Neuronal stem cell (in vitro differentiated cells): Measurements from ENCODE around the gene GABRG3.
"Not testable (repeated sequence)": the region's sequence is repeated elsewhere in the genome, so short reads cannot be mapped to it uniquely, and the experiment has no call there.

Source experiments
- DNase-seq: peaks from one replicate; pipeline ENCODE4 v3.0.0-alpha.2; 2013; ENCODE audit warnings: low spot score
- H2AFZ ChIP-seq: one replicate; pipeline ENCODE4 v1.6.1; 2013; ENCODE audit warnings: mild to moderate bottlenecking, low read length, inconsistent platforms
- H2AK5ac ChIP-seq: 2 replicates; pipeline ENCODE4 v1.6.1; 2013; ENCODE audit warnings: low read depth, mild to moderate bottlenecking, inconsistent platforms, low read length, moderate library complexity, mixed read lengths
- H2BK120ac ChIP-seq: 2 replicates; pipeline ENCODE4 v1.6.1; 2013; ENCODE audit warnings: low read depth, mild to moderate bottlenecking, inconsistent platforms, low read length, moderate library complexity, mixed read lengths
- H2BK12ac ChIP-seq: one replicate; pipeline ENCODE4 v1.6.1; 2013; ENCODE audit warnings: low read length, inconsistent platforms
- H2BK15ac ChIP-seq: 2 replicates; pipeline ENCODE4 v1.6.1; 2013; ENCODE audit warnings: mild to moderate bottlenecking, low read length, inconsistent platforms, mixed read lengths
- H2BK5ac ChIP-seq: one replicate; pipeline ENCODE4 v1.6.1; 2013; ENCODE audit warnings: inconsistent platforms, mild to moderate bottlenecking, low read length, moderate library complexity
- H3K14ac ChIP-seq: one replicate; pipeline ENCODE4 v1.6.1; 2013; ENCODE audit warnings: low read length, inconsistent platforms
- H3K18ac ChIP-seq: 2 replicates; pipeline ENCODE4 v1.6.1; 2013; ENCODE audit warnings: low read length, inconsistent platforms
- H3K23ac ChIP-seq: 2 replicates; pipeline ENCODE4 v1.6.1; 2013; ENCODE audit warnings: low read depth, mild to moderate bottlenecking, mixed read lengths, low read length, inconsistent platforms; ENCODE audit not compliant: poor library complexity
- H3K27ac ChIP-seq: replicated peaks from 3 replicates; pipeline ENCODE4 v1.5.1; 2013; ENCODE audit warnings: low read length, inconsistent platforms
- H3K27me3 ChIP-seq, 3 experiments: 2 replicates each; pipeline ENCODE4 v1.6.1; 2013; ENCODE audit warnings: low read length in 3 of 3, mild to moderate bottlenecking in 2 of 3, inconsistent platforms in 1 of 3, low read depth in 1 of 3, mixed read lengths in 1 of 3, moderate library complexity in 1 of 3; ENCODE audit not compliant: control insufficient read depth in 3 of 3, insufficient read depth in 3 of 3
- H3K36me3 ChIP-seq, 2 donors: replicated peaks in 1 of 2; 2 replicates each; pipeline ENCODE4 v1.6.1; 2013; ENCODE audit warnings: low read length in 2 of 2; ENCODE audit not compliant: control insufficient read depth in 2 of 2, insufficient read depth in 2 of 2
- H3K4ac ChIP-seq: 2 replicates; pipeline ENCODE4 v1.6.1; 2013; ENCODE audit warnings: inconsistent platforms, mild to moderate bottlenecking, low read length, moderate library complexity
- H3K4me1 ChIP-seq, 2 donors: 1 replicate in 1 of 2; 2 replicates in 1 of 2; pipeline ENCODE4 v1.6.1; 2013; ENCODE audit warnings: low read length in 2 of 2, low read depth in 1 of 2; ENCODE audit not compliant: control insufficient read depth in 2 of 2, insufficient read depth in 1 of 2
- H3K4me2 ChIP-seq: one replicate; pipeline ENCODE4 v1.6.1; 2013; ENCODE audit warnings: mild to moderate bottlenecking, low read length, inconsistent platforms; ENCODE audit not compliant: insufficient read depth, poor library complexity, severe bottlenecking
- H3K4me3 ChIP-seq, 2 donors: 2 replicates each; pipeline ENCODE4 v1.5.1; 2013; ENCODE audit warnings: low read length in 2 of 2, mild to moderate bottlenecking in 2 of 2, inconsistent platforms in 1 of 2, moderate library complexity in 1 of 2
- H3K79me1 ChIP-seq: one replicate; pipeline ENCODE4 v1.6.1; 2013; ENCODE audit warnings: low read depth, mild to moderate bottlenecking, inconsistent platforms, low read length, moderate library complexity
- H3K9ac ChIP-seq: one replicate; pipeline ENCODE4 v1.6.1; 2013; ENCODE audit warnings: mild to moderate bottlenecking, low read depth, low read length, inconsistent platforms; ENCODE audit not compliant: poor library complexity
- H3K9me3 ChIP-seq, 2 donors: replicated peaks in 1 of 2; 2 replicates each; pipeline versions ENCODE3 to v1.6.1; 2013; ENCODE audit warnings: low read length in 2 of 2, mild to moderate bottlenecking in 2 of 2, inconsistent platforms in 1 of 2, low read depth in 1 of 2, mixed read lengths in 1 of 2, moderate library complexity in 1 of 2; ENCODE audit not compliant: control insufficient read depth in 2 of 2, insufficient read depth in 1 of 2
- H4K8ac ChIP-seq: one replicate; pipeline ENCODE4 v1.6.1; 2013; ENCODE audit warnings: low read depth, mild to moderate bottlenecking, inconsistent platforms, low read length, moderate library complexity
- H4K91ac ChIP-seq: one replicate; pipeline ENCODE4 v1.6.1; 2013; ENCODE audit warnings: low read length, low read depth, mild to moderate bottlenecking, inconsistent platforms; ENCODE audit not compliant: poor library complexity
- WGBS, 2 donors: extraction: QIAGEN DNeasy Blood & Tissue Kit; methylation state at CpG; one replicate each; pipeline ENCODE4 v1.1.7; 2013; ENCODE audit warnings: missing lambda C conversion rate in 2 of 2, mixed read lengths in 1 of 2; ENCODE audit not compliant: insufficient read length in 2 of 2, insufficient replicate concordance in 1 of 2; ENCODE audit errors: extremely low coverage in 2 of 2; 5-methylcytosine and 5-hydroxymethylcytosine counted together

The GABRG3 gene

GRCh38 chr15:27183201-27183600 is 212.2 kb downstream of the GABRG3 start:
- no peak for DNase-seq
- Histone ChIP-seq H4K91ac (no peak overlapping the region), H3K36me3 (no peaks in the 10 kb centered on the region), H2BK15ac (no peak overlapping the region), H3K9ac (no peak overlapping the region), H3K4me2 (no peak overlapping the region), H3K9me3 (no peaks in the 10 kb centered on the region), H3K79me1 (no peaks in the 10 kb centered on the region), H2AK5ac (no peak overlapping the region), H3K18ac (no peak overlapping the region), H4K8ac (no peak overlapping the region), H2BK5ac (no peak overlapping the region), H3K4me3 (no peak overlapping the region), H3K4me1 (peaks cover 0 to 5% of the 10 kb centered on the region in 2 donors), H3K27me3 (no peaks in the 10 kb centered on the region), H2AFZ (no peak overlapping the region), H3K23ac (no peak overlapping the region), H2BK120ac (no peak overlapping the region), H2BK12ac (no peak overlapping the region), H3K14ac (no peak overlapping the region), H3K4ac (no peak overlapping the region), H3K27ac (no peak overlapping the region)
- WGBS, 2 donors = no CpG with 5 or more reads among the region's 4 CpGs

- not testable (repeated sequence) for H3K36me3 ChIP-seq, H4K91ac ChIP-seq, H2BK12ac ChIP-seq, H2BK120ac ChIP-seq, H3K14ac ChIP-seq, H3K4me1 ChIP-seq, H2BK5ac ChIP-seq, H3K4ac ChIP-seq, H3K79me1 ChIP-seq, H2BK15ac ChIP-seq, H3K23ac ChIP-seq, H2AFZ ChIP-seq, H4K8ac ChIP-seq, H3K18ac ChIP-seq, H3K9ac ChIP-seq, H3K4me3 ChIP-seq, H2AK5ac ChIP-seq, H3K9me3 ChIP-seq, DNase-seq, H3K27ac ChIP-seq, H3K4me2 ChIP-seq, H3K27me3 ChIP-seq
- no CpG with 5 or more reads among the region's 4 CpGs for WGBS, 2 donors
Measured at GRCh38 chr15:27191515-27191914, 220.5 kb downstream of the GABRG3 start.

GRCh38 chr15:27196691-27197090 is 225.7 kb downstream of the GABRG3 start:
- Histone ChIP-seq H3K79me1 (no peaks in the 10 kb centered on the region), H3K36me3 (no peaks in the 10 kb centered on the region), H4K8ac (no peak overlapping the region), H2BK120ac (no peak overlapping the region), H3K4me1 (no peaks in the 10 kb centered on the region), H3K4ac (no peak overlapping the region), H3K27ac (no peak overlapping the region), H3K23ac (no peak overlapping the region), H3K18ac (no peak overlapping the region), H3K27me3 (no peaks in the 10 kb centered on the region), H2BK15ac (no peak overlapping the region), H3K14ac (no peak overlapping the region), H3K4me3 (no peak overlapping the region), H2AFZ (no peak overlapping the region), H3K9ac (no peak overlapping the region), H3K4me2 (no peak overlapping the region), H3K9me3 (no peaks in the 10 kb centered on the region), H2BK12ac (no peak overlapping the region), H4K91ac (no peak overlapping the region), H2BK5ac (no peak overlapping the region), H2AK5ac (no peak overlapping the region)
- DNase-seq = no peak
- no CpG with 5 or more reads among the region's 6 CpGs for WGBS, 2 donors

GRCh38 chr15:27201425-27201824 is 230.4 kb downstream of the GABRG3 start:
- no peak overlapping the region for H2BK120ac ChIP-seq
- no peak overlapping the region for H4K8ac ChIP-seq
- H2BK5ac ChIP-seq = no peak overlapping the region
- H2BK12ac ChIP-seq = no peak overlapping the region
- H3K27ac ChIP-seq = no peak overlapping the region
- no peak overlapping the region for H4K91ac ChIP-seq
- no peaks in the 10 kb centered on the region for H3K36me3 ChIP-seq
- H2AK5ac ChIP-seq = no peak overlapping the region
- no peak overlapping the region for H3K18ac ChIP-seq
- no peak for DNase-seq
- no peak overlapping the region for H3K4ac ChIP-seq
- no peak overlapping the region for H3K14ac ChIP-seq
- H2AFZ ChIP-seq = no peak overlapping the region
- H3K4me2 ChIP-seq = no peak overlapping the region
- H3K79me1 ChIP-seq = no peaks in the 10 kb centered on the region
- H3K4me1 ChIP-seq = no peaks in the 10 kb centered on the region
- no peak overlapping the region for H3K23ac ChIP-seq
- H2BK15ac ChIP-seq = no peak overlapping the region
- no peak overlapping the region for H3K4me3 ChIP-seq
- no CpG with 5 or more reads among the region's 3 CpGs for WGBS, 2 donors
- H3K27me3 ChIP-seq = no peaks in the 10 kb centered on the region
- no peak overlapping the region for H3K9ac ChIP-seq
- no peaks in the 10 kb centered on the region for H3K9me3 ChIP-seq
